ENCODE data around the gene CCT3.
"Not testable (repeated sequence)": the region's sequence is repeated elsewhere in the genome, so short reads cannot be mapped to it uniquely, and the experiment has no call there.

Gene CCT3

DNA sequence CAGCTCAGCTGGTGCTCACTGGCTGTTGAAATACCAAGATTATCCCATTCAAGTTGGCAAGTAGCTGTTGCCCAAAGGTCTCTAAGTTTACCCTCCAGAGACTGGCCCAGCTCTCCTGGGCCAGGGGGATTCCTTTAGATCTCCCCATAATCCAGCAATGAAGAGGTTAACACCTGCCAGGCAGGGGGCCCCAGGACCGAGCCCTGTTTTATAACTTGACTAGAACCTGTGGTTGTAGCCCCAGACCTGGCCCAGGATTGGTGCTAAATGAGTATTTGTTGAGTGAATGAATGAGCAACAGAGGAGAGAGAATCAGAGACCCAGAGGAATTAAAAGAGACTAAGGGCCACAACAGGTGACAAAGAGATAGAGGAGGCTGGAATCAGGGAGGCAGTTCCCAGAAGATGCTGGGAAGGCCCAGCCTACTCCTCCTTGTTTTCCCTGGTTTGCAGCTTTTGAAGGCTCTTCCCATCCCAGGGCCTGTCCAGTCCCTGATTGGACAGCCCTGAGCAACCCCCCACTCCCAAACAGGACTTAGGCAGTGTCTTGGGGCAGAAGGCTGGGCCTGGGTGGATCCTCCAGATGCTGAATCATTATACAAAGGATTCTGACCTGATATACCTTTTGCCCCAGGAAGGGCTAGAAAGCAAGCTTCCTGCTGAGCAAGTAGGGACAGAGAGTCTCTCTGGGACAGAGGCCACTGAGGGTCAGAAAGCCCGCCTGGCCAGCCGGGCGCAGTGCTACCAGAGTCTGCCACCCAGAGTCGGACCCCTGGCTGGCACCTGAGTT is 28.5 kb upstream of the CCT3 start:
- Histone ChIP-seq H3K36me3 (ENCODE audit: control insufficient read depth, insufficient read depth, low read length) (no peaks in the 10 kb centered on the region), H3K4me3 (ENCODE audit: low read length) (no peak overlapping the region), H3K9ac (ENCODE audit: low read length) (no peak overlapping the region), H3K9me3 (ENCODE audit: control insufficient read depth, low read length) (no peaks in the 10 kb centered on the region), H3K27me3 (ENCODE audit: control insufficient read depth, insufficient read depth, low read length) (peaks cover 32% of the 10 kb centered on the region), H3K4me1 (ENCODE audit: control insufficient read depth, insufficient read depth, low read length) (no peaks in the 10 kb centered on the region)

DNA sequence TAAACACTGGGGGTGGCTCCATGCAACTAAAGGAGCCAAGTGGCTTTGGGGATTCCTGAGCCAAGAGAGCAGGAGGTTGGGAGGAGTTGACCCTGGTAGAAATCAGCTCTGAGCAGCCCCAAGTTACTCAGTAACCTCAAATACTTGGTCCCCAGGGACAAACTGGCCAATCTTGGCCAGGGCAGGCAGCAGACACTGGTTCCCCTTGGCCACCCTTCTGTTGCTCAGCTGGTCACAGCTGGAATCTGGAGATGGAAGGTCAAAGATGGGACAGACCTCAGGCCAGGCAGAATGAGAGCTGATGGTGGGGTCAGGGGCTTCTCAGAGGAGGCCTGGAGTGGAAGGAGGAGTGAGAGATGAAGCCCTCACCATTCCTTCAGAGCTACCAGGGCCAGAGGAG is 27.7 kb upstream of the CCT3 start:
- H3K4me1 ChIP-seq (ENCODE audit: control insufficient read depth, insufficient read depth, low read length), result no peaks in the 10 kb centered on the region
- no peak overlapping the region for H3K9ac ChIP-seq (ENCODE audit: low read length)
- H3K27me3 ChIP-seq (ENCODE audit: control insufficient read depth, insufficient read depth, low read length), result peaks cover 32% of the 10 kb centered on the region
- no peaks in the 10 kb centered on the region for H3K36me3 ChIP-seq (ENCODE audit: control insufficient read depth, insufficient read depth, low read length)
- H3K9me3 ChIP-seq (ENCODE audit: control insufficient read depth, low read length), result no peaks in the 10 kb centered on the region
- no peak overlapping the region for H3K4me3 ChIP-seq (ENCODE audit: low read length)

DNA sequence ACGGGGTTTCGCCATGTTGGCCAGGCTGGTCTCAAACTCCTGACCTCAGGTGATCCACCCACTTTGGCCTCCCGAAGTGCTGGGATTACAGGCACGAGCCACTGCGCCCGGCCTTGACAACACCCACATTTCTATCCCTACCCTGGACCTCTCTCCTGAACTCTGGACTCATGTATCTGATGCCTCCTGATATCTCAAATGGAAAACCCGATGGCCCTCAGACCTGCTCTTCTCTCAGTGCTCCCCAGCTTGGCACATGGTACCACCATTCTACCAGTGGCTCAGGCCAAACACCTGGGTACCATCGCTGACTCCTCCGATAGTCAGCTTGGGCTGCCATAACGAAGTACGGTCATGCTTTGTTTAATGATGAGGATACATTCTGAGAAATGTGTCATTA is 22.4 kb upstream of the CCT3 start:
- Histone ChIP-seq H3K27me3 (ENCODE audit: control insufficient read depth, insufficient read depth, low read length) (peaks cover 16% of the 10 kb centered on the region), H3K36me3 (ENCODE audit: control insufficient read depth, insufficient read depth, low read length) (no peaks in the 10 kb centered on the region), H3K4me3 (ENCODE audit: low read length) (no peak overlapping the region), H3K9ac (ENCODE audit: low read length) (no peak overlapping the region), H3K4me1 (ENCODE audit: control insufficient read depth, insufficient read depth, low read length) (peaks cover 7% of the 10 kb centered on the region), H3K9me3 (ENCODE audit: control insufficient read depth, low read length) (no peaks in the 10 kb centered on the region)

DNA sequence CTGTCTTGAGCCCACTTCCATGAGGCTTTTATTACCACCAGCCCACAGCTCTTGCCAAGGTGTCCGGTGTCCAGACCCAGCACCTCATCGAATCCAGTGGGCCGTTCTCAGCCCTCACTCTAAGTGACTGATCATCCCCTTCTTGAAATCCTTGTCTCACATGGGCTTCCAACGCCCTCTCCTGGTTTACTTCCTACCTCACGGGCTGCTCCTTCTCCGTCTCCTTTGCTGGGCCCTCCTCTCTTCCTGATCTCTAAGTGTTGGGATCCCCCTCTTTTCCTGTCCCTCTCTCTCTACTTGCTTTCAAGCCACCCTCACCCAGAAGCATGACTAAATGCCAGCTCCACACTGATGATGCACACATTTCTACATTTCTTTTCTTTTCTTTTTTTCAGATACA is 21.9 kb upstream of the CCT3 start:
- Histone ChIP-seq H3K4me1 (ENCODE audit: control insufficient read depth, insufficient read depth, low read length) (peaks cover 7% of the 10 kb centered on the region), H3K36me3 (ENCODE audit: control insufficient read depth, insufficient read depth, low read length) (no peaks in the 10 kb centered on the region), H3K27me3 (ENCODE audit: control insufficient read depth, insufficient read depth, low read length) (peaks cover 16% of the 10 kb centered on the region), H3K9me3 (ENCODE audit: control insufficient read depth, low read length) (no peaks in the 10 kb centered on the region), H3K9ac (ENCODE audit: low read length) (no peak overlapping the region), H3K4me3 (ENCODE audit: low read length) (no peak overlapping the region)

DNA sequence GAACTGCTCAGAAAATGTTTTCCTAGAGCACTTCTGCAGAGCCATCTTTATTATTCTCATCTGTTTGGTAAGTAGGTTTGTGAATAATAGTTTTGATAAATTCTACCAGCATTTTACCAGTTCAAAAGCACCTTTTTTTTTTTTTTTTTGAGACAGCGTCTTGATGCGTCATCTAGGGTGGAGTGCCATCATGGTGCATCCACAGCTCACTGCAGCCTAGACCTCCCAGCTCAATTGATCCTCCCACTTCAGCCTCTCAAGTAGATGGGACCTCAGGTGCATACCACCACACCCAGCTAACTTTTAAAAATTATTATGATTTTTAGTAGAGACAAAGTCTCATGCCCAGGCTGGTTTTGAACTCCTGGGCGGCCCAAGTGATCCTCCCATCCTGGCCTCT is 21.2 kb upstream of the CCT3 start:
- Histone ChIP-seq H3K4me3 (ENCODE audit: low read length) (no peak overlapping the region), H3K9ac (ENCODE audit: low read length) (no peak overlapping the region), H3K36me3 (ENCODE audit: control insufficient read depth, insufficient read depth, low read length) (no peaks in the 10 kb centered on the region), H3K9me3 (ENCODE audit: control insufficient read depth, low read length) (no peaks in the 10 kb centered on the region), H3K4me1 (ENCODE audit: control insufficient read depth, insufficient read depth, low read length) (peaks cover 7% of the 10 kb centered on the region), H3K27me3 (ENCODE audit: control insufficient read depth, insufficient read depth, low read length) (peaks cover 17% of the 10 kb centered on the region)

DNA sequence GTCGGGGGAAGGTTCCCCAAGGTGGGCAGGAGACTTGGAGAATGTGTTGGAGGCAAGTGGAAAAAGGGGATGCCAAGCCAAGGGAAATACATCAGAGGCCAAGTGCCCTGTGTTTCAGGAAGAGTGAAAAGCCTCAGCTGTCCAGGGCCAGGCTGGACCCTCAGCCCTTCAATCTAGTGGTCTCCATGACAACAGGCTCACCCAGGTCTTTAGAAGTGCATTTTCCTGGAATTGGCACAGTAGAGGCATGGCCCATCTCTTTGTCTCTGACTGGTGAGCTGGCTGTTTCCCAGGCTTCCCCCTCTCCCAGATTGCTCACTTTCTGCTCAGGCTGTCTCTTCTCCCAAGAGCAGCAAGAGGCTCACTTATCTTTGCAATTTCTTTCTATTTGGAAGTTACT is 20.5 kb upstream of the CCT3 start:
- no peaks in the 10 kb centered on the region for H3K36me3 ChIP-seq (ENCODE audit: control insufficient read depth, insufficient read depth, low read length)
- peaks cover 7% of the 10 kb centered on the region for H3K4me1 ChIP-seq (ENCODE audit: control insufficient read depth, insufficient read depth, low read length)
- H3K9me3 ChIP-seq (ENCODE audit: control insufficient read depth, low read length), result no peaks in the 10 kb centered on the region
- no peak overlapping the region for H3K9ac ChIP-seq (ENCODE audit: low read length)
- H3K4me3 ChIP-seq (ENCODE audit: low read length), result no peak overlapping the region
- peaks cover 20% of the 10 kb centered on the region for H3K27me3 ChIP-seq (ENCODE audit: control insufficient read depth, insufficient read depth, low read length)

DNA sequence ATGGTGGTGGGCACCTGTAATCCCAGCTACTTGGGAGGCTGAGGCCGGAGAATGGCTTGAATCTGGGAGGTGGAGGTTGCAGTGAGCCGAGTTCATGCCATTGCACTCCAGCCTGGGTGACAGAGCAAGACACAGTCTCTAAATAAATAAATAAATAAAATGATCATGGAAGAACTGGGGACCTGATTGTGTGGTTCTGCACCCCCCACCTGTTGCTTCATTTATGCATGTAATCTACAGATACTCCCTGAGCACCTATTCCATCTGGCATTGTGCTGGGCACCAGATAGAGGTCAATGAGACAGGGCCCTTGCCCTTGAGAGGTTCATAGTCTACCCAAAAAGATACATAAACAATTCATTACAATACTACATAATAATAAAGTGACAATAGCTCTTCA is 19.9 kb upstream of the CCT3 start:
- peaks cover 7% of the 10 kb centered on the region for H3K4me1 ChIP-seq (ENCODE audit: control insufficient read depth, insufficient read depth, low read length)
- no peaks in the 10 kb centered on the region for H3K9me3 ChIP-seq (ENCODE audit: control insufficient read depth, low read length)
- H3K4me3 ChIP-seq (ENCODE audit: low read length), result no peak overlapping the region
- peaks cover 20% of the 10 kb centered on the region for H3K27me3 ChIP-seq (ENCODE audit: control insufficient read depth, insufficient read depth, low read length)
- H3K36me3 ChIP-seq (ENCODE audit: control insufficient read depth, insufficient read depth, low read length), result no peaks in the 10 kb centered on the region
- H3K9ac ChIP-seq (ENCODE audit: low read length), result no peak overlapping the region

DNA sequence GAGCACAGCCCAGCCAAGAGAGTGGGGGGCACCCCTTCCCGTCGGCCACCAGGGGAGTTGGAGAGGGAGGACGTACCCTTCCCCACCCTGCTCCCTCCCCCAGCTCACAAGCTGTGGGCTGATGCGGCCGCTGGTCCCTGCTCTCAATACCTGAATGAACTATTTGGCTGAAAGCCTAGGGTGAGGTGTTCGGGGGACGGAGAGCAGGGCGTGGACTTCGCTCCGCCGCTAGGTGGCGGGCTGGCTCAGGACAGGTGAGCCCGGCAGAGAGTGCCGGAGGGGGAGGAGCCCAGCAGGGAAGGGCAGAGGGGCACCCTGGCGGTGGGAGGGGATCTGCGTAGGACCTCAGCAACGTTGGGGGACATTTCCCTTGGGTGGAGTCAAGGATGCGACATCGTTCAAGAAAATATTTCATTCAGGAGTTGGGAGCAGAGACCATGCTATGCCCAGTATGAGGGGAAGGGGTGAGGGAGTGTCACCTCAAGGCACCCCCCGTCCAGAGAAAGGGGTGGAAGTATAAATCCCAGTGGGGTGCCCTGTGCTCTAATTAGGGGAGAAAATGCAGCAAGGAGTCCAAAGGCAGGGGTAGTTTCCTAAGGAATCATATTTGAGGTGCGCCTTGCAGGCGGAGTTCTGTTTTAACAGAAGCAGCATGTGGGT is 18.9 kb upstream of the CCT3 start:
- Histone ChIP-seq H3K4me1 (ENCODE audit: control insufficient read depth, insufficient read depth, low read length) (peaks cover 7% of the 10 kb centered on the region), H3K9ac (ENCODE audit: low read length) (no peak overlapping the region), H3K36me3 (ENCODE audit: control insufficient read depth, insufficient read depth, low read length) (no peaks in the 10 kb centered on the region), H3K4me3 (ENCODE audit: low read length) (no peak overlapping the region), H3K27me3 (ENCODE audit: control insufficient read depth, insufficient read depth, low read length) (peaks cover 20% of the 10 kb centered on the region), H3K9me3 (ENCODE audit: control insufficient read depth, low read length) (no peaks in the 10 kb centered on the region)

DNA sequence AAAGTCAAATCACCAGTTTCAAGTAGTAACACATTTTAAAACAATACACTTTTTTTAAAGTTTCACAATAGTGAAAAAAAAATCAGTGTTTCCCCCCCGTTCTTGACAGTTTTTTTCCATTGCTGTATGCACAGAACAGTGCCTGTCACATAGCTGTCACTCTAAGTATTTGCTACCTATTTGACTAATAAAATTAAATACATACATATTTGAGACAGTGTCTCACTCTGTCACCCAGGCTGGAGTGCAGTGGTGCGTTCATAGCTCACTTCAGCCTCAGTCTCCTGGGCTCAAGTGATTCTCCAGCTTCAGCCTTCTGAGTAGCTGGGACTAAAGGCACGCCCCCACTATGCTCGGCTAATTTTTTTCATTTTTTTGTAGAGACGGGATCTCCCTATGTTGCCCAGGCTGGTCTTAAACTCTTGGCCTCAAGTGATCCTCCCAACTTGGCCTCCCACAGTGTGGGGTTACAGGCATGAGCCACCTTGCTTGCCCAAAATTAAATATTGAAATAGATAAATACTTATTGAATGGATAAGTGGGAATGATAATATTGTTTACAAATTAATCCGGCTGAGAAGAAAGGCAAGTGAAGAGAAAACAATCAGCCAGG is 18.3 kb upstream of the CCT3 start:
- no peak overlapping the region for H3K4me3 ChIP-seq (ENCODE audit: low read length)
- no peaks in the 10 kb centered on the region for H3K9me3 ChIP-seq (ENCODE audit: control insufficient read depth, low read length)
- peaks cover 20% of the 10 kb centered on the region for H3K27me3 ChIP-seq (ENCODE audit: control insufficient read depth, insufficient read depth, low read length)
- H3K9ac ChIP-seq (ENCODE audit: low read length), result no peak overlapping the region
- peaks cover 7% of the 10 kb centered on the region for H3K4me1 ChIP-seq (ENCODE audit: control insufficient read depth, insufficient read depth, low read length)
- no peaks in the 10 kb centered on the region for H3K36me3 ChIP-seq (ENCODE audit: control insufficient read depth, insufficient read depth, low read length)

DNA sequence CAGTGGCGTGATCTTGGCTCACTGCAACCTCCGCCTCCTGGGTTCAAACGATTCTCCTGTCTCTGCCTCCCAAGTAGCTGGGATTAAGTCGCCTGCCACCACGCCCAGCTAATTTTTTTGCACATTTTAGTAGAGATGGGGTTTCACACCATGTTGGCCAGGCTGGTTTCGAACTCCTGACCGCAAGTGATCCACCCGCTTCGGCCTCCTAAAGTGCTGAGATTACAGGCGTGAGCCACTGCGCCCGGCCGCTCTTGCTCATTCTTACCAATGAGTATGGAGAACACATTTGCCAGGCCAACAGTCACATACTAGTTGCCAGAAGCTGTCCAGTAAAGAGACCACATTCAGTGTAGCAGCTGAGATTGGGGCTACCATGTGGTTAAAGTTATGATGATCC is 14.4 kb upstream of the CCT3 start:
- H3K36me3 ChIP-seq (ENCODE audit: control insufficient read depth, insufficient read depth, low read length); H3K9me3 ChIP-seq (ENCODE audit: control insufficient read depth, low read length); H3K4me3 ChIP-seq (ENCODE audit: low read length); H3K9ac ChIP-seq (ENCODE audit: low read length); H3K4me1 ChIP-seq (ENCODE audit: control insufficient read depth, insufficient read depth, low read length): not testable (repeated sequence)
- peaks cover 18% of the 10 kb centered on the region for H3K27me3 ChIP-seq (ENCODE audit: control insufficient read depth, insufficient read depth, low read length)

DNA sequence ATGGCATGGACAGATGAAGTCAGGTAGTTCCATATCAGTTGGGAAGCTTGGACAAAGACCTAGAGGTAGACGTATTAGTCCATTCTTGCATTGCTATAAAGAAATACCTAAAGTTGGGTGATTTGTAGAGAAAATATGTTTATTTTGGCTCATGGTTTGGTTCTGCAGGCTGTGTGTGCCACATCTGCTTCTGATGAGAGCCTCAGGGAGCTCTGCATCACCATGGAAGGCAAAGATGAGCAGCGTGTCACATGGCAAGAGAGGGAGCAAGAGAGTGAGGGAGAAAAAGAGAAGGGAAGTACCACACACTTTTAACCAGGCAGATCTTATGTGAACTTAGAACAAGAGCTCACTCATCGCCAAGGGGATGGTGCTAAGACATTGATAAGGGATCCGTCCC is 9.2 kb upstream of the CCT3 start:
- H3K36me3 ChIP-seq (ENCODE audit: control insufficient read depth, insufficient read depth, low read length), result no peaks in the 10 kb centered on the region
- H3K4me3 ChIP-seq (ENCODE audit: low read length), result no peak overlapping the region
- no peaks in the 10 kb centered on the region for H3K27me3 ChIP-seq (ENCODE audit: control insufficient read depth, insufficient read depth, low read length)
- no peaks in the 10 kb centered on the region for H3K4me1 ChIP-seq (ENCODE audit: control insufficient read depth, insufficient read depth, low read length)
- no peaks in the 10 kb centered on the region for H3K9me3 ChIP-seq (ENCODE audit: control insufficient read depth, low read length)
- no peak overlapping the region for H3K9ac ChIP-seq (ENCODE audit: low read length)

DNA sequence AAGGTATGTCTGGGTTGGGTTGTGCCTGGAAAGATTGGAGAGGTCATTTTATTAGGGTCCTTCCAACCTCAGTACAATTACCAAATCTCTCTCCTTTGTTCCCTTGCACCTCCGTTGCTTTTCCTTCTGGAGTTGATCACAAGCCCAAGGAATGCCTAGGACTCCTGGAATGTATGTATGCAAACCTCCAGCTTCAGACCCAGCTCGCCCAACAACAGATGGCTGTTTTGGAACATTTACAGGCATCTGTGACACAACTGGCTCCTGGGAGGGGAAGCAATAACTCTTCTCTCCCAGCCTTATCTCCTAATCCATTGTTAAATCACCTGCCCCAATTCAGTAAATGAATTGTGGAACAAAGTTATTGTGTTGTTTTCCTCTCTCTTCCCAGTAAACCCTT is 8.5 kb upstream of the CCT3 start:
- Histone ChIP-seq H3K4me1 (ENCODE audit: control insufficient read depth, insufficient read depth, low read length) (no peaks in the 10 kb centered on the region), H3K4me3 (ENCODE audit: low read length) (no peak overlapping the region), H3K27me3 (ENCODE audit: control insufficient read depth, insufficient read depth, low read length) (no peaks in the 10 kb centered on the region), H3K36me3 (ENCODE audit: control insufficient read depth, insufficient read depth, low read length) (no peaks in the 10 kb centered on the region), H3K9me3 (ENCODE audit: control insufficient read depth, low read length) (no peaks in the 10 kb centered on the region), H3K9ac (ENCODE audit: low read length) (no peak overlapping the region)

Data from mucosa of stomach (tissue), 1 donor.